K562 (cell line): ENCODE data around the gene NMS. TPM values are rescaled to one million over a fixed set of nuclear protein-coding genes. Genes with fewer than 3 reads are reported as not detected.
A peak's percentile ranks its signal among the peaks of the same experiment; 100 is the strongest.

ENCODE experiments used
- ASH1L ChIP-seq: fragments of 450-650 bp; IDR thresholded peaks from 2 replicates; pipeline ENCODE4 v1.6.1; 2018; ENCODE audit warnings: borderline replicate concordance, mild to moderate bottlenecking, low read depth; ENCODE audit not compliant: partially characterized antibody
- IFI16 ChIP-seq: fragments of 250-450 bp; sonication (Bioruptor Pico); IDR thresholded peaks from 2 replicates; pipeline ENCODE4 v2.1.2; 2022; ENCODE audit warnings: mild to moderate bottlenecking, inconsistent platforms
- MAX ChIP-seq: sonication (generic); formaldehyde crosslinking; IDR thresholded peaks from 2 replicates; pipeline ENCODE4 v1.9.0; 2022; ENCODE audit warnings: mild to moderate bottlenecking, missing genetic modification reagents
- NR4A1 ChIP-seq, 2 experiments: fragments of 250-450 bp in 1 of 2; fragments of 450-650 bp in 1 of 2; sonication (Bioruptor Pico) in 1 of 2; IDR thresholded peaks; 2 replicates each; pipeline versions ENCODE4 v1.4.0 to v1.6.1; 2016 to 2020; ENCODE audit warnings: mild to moderate bottlenecking in 2 of 2, missing compliant biosample characterization in 1 of 2, missing genetic modification characterization in 1 of 2, moderate library complexity in 1 of 2
- SP1 ChIP-seq: sonication (generic); formaldehyde crosslinking; IDR thresholded peaks from 2 replicates; pipeline ENCODE4 v1.8.1; 2022; ENCODE audit warnings: mild to moderate bottlenecking, missing genetic modification reagents
- TFAP4 ChIP-seq: sonication (generic); formaldehyde crosslinking; IDR thresholded peaks from 2 replicates; pipeline ENCODE4 v1.8.0; 2022; ENCODE audit warnings: missing genetic modification reagents, mild to moderate bottlenecking, moderate library complexity, borderline replicate concordance
- ZNF134 ChIP-seq: fragments of 250-450 bp; sonication (Bioruptor Pico); conservative IDR thresholded peaks from 2 replicates; pipeline ENCODE4 v1.4.0; 2020
- ZNF699 ChIP-seq: fragments of 250-450 bp; sonication (Bioruptor Pico); IDR thresholded peaks from 2 replicates; pipeline ENCODE4 v1.8.0; 2021; ENCODE audit warnings: mild to moderate bottlenecking, moderate library complexity; ENCODE audit not compliant: insufficient replicate concordance
- polyA plus RNA-seq, 8 experiments: library from polyadenylated mRNA; depleted of rRNA in 4 of 8; stranded (reverse) in 5 of 8; unstranded in 3 of 8; fragments of >200 nt; fragmentation: Nextera tagmentation in 2 of 8; fragmentation: Illumina TruSeq in 1 of 8; extraction: Ambion mirVana in 2 of 8; extraction: Trizol in 1 of 8; gene quantifications; 2 replicates each; pipeline versions ENCODE4 v1.2.1 to v1.2.3, GENCODE V29; 2011 to 2014; ENCODE audit warnings: inconsistent platforms in 1 of 8, missing spikeins in 1 of 8
- total RNA-seq, 7 experiments: library from RNA; depleted of rRNA in 6 of 7; stranded (reverse); fragments of >200 nt in 6 of 7; fragmentation: Illumina TruSeq in 2 of 7; extraction: Trizol in 2 of 7; gene quantifications; 2 replicates each; pipeline versions ENCODE4 v1.2.1 to v1.2.3, GENCODE V29; 2011 to 2021; ENCODE audit warnings: low replicate concordance in 1 of 7
- TF ChIP-seq, protein P1 (sequence below): fragments of 250-450 bp; sonication (Bioruptor Pico); IDR thresholded peaks from 2 replicates; pipeline ENCODE4 v1.6.1; 2021; ENCODE audit warnings: mild to moderate bottlenecking
- TF ChIP-seq, protein P2 (sequence below), 2 experiments: fragments of 450-650 bp; formaldehyde crosslinking in 1 of 2; IDR thresholded peaks; 2 replicates each; pipeline versions ENCODE4 v1.4.0 to v1.6.1; 2014 to 2020; ENCODE audit warnings: mild to moderate bottlenecking in 2 of 2, borderline replicate concordance in 1 of 2, low read depth in 1 of 2
- TF ChIP-seq, protein P3 (sequence below): fragments of 450-650 bp; IDR thresholded peaks from 2 replicates; pipeline ENCODE4 v1.6.1; 2017; ENCODE audit warnings: mild to moderate bottlenecking, moderate library complexity

The NMS gene
- total and polyA plus RNA-seq, 9 of the 15 experiments (the other 6 are each of a cell fraction or from before 2014, with no cell fraction given) = not detected

GRCh38 chr2:100470898-100471514 lies 724 bp downstream of the NMS start (continued):
- no peak for TF ChIP-seq SP1 (CRISPR knock-in tag)
- TF ChIP-seq ZNF134 (CRISPR knock-in tag) = no peak
- TF ChIP-seq, protein P1, sequence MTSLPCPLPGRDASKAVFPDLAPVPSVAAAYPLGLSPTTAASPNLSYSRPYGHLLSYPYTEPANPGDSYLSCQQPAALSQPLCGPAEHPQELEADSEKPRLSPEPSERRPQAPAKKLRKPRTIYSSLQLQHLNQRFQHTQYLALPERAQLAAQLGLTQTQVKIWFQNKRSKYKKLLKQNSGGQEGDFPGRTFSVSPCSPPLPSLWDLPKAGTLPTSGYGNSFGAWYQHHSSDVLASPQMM (CRISPR knock-in tag) = no peak
- TF ChIP-seq, protein P2, sequence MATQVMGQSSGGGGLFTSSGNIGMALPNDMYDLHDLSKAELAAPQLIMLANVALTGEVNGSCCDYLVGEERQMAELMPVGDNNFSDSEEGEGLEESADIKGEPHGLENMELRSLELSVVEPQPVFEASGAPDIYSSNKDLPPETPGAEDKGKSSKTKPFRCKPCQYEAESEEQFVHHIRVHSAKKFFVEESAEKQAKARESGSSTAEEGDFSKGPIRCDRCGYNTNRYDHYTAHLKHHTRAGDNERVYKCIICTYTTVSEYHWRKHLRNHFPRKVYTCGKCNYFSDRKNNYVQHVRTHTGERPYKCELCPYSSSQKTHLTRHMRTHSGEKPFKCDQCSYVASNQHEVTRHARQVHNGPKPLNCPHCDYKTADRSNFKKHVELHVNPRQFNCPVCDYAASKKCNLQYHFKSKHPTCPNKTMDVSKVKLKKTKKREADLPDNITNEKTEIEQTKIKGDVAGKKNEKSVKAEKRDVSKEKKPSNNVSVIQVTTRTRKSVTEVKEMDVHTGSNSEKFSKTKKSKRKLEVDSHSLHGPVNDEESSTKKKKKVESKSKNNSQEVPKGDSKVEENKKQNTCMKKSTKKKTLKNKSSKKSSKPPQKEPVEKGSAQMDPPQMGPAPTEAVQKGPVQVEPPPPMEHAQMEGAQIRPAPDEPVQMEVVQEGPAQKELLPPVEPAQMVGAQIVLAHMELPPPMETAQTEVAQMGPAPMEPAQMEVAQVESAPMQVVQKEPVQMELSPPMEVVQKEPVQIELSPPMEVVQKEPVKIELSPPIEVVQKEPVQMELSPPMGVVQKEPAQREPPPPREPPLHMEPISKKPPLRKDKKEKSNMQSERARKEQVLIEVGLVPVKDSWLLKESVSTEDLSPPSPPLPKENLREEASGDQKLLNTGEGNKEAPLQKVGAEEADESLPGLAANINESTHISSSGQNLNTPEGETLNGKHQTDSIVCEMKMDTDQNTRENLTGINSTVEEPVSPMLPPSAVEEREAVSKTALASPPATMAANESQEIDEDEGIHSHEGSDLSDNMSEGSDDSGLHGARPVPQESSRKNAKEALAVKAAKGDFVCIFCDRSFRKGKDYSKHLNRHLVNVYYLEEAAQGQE (IDR thresholded peaks at IDR 0.05; ENCODE audit: borderline replicate concordance) = peak; percentile 99
- TF ChIP-seq, protein P2 (CRISPR knock-in tag; IDR thresholded peaks at IDR 0.05; ENCODE audit: low read depth) = peak; percentile 95
- no peak for TF ChIP-seq ZNF699 (CRISPR knock-in tag)
- TF ChIP-seq, protein P3, sequence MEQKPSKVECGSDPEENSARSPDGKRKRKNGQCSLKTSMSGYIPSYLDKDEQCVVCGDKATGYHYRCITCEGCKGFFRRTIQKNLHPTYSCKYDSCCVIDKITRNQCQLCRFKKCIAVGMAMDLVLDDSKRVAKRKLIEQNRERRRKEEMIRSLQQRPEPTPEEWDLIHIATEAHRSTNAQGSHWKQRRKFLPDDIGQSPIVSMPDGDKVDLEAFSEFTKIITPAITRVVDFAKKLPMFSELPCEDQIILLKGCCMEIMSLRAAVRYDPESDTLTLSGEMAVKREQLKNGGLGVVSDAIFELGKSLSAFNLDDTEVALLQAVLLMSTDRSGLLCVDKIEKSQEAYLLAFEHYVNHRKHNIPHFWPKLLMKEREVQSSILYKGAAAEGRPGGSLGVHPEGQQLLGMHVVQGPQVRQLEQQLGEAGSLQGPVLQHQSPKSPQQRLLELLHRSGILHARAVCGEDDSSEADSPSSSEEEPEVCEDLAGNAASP = no peak
- TF ChIP-seq TFAP4 = peak; percentile 37; the same call in 1 of the 2 replicates
- TF ChIP-seq ASH1L = no peak
- no peak for TF ChIP-seq IFI16
- TF ChIP-seq MAX (CRISPR knock-in tag) = no peak
- no peak for TF ChIP-seq NR4A1 (CRISPR knock-in tag; IDR thresholded peaks at IDR 0.05)
- TF ChIP-seq NR4A1 (tag; IDR thresholded peaks at IDR 0.05) = no peak
